Central memory CD4-positive, alpha-beta T cell (primary cell): ENCODE results near the gene PRDM16.

Experiments used
- DNase-seq: peaks from one replicate; pipeline ENCODE4 v3.0.0; 2022

PRDM16 gene

GRCh38 chr1:3166206-3166918 is 97.4 kb downstream of the PRDM16 start:
- no peak for DNase-seq

GRCh38 chr1:3167255-3167654 is 98.3 kb downstream of the PRDM16 start:
- no peak for DNase-seq

GRCh38 chr1:3168678-3169077 is 99.7 kb downstream of the PRDM16 start:
- DNase-seq: no peak

GRCh38 chr1:3169665-3170356 is 100.8 kb downstream of the PRDM16 start:
- no peak for DNase-seq

- no peak for DNase-seq
Observed at GRCh38 chr1:3170561-3171453, 101.8 kb downstream of the PRDM16 start.

- DNase-seq: no peak
Observed at GRCh38 chr1:3171761-3172160, 102.8 kb downstream of the PRDM16 start.

GRCh38 chr1:3172431-3173380 is 103.7 kb downstream of the PRDM16 start:
- DNase-seq: no peak

GRCh38 chr1:3173381-3173980 is 104.5 kb downstream of the PRDM16 start:
- no peak for DNase-seq

GRCh38 chr1:3174487-3175247 is 105.7 kb downstream of the PRDM16 start:
- DNase-seq: no peak

- DNase-seq: no peak
Observed at GRCh38 chr1:3175486-3175885, 106.5 kb downstream of the PRDM16 start.

GRCh38 chr1:3176028-3176427 is 107.0 kb downstream of the PRDM16 start:
- no peak for DNase-seq

GRCh38 chr1:3176820-3177219 is 107.8 kb downstream of the PRDM16 start:
- DNase-seq: no peak

- no peak for DNase-seq
Observed at GRCh38 chr1:3178279-3178678, 109.3 kb downstream of the PRDM16 start.

GRCh38 chr1:3179471-3179870 is 110.5 kb downstream of the PRDM16 start:
- DNase-seq: no peak

- no peak for DNase-seq
Observed at GRCh38 chr1:3180915-3181314, 111.9 kb downstream of the PRDM16 start.

- no peak for DNase-seq
Observed at GRCh38 chr1:3181956-3182355, 113.0 kb downstream of the PRDM16 start.

- DNase-seq: no peak
Observed at GRCh38 chr1:3183411-3183810, 114.4 kb downstream of the PRDM16 start.

- DNase-seq: no peak
Observed at GRCh38 chr1:3183813-3184212, 114.8 kb downstream of the PRDM16 start.

GRCh38 chr1:3184666-3185065 is 115.7 kb downstream of the PRDM16 start:
- no peak for DNase-seq

- no peak for DNase-seq
Observed at GRCh38 chr1:3185896-3186525, 117.0 kb downstream of the PRDM16 start.

GRCh38 chr1:3186526-3186921 is 117.5 kb downstream of the PRDM16 start:
- no peak for DNase-seq
